ENCODE results near the gene YIF1A. TPM values are rescaled to one million over a fixed set of nuclear protein-coding genes. Genes with fewer than 3 reads are reported as not detected.

YIF1A gene
- total RNA-seq, 1 experiment from 2014 or later = 64.3 TPM

GRCh38 chr11:66248903-66249302 is 40.0 kb downstream of the YIF1A start:
- Histone ChIP-seq H3K4ac (ENCODE audit: low read depth, low read length) (no peak overlapping the region), H2BK15ac (ENCODE audit: low read depth, low read length) (no peak overlapping the region), H3K23me2 (ENCODE audit: insufficient read length, low read depth, low read length, poor library complexity, severe bottlenecking) (no peaks in the 10 kb centered on the region), H3K23ac (ENCODE audit: insufficient read length, low read depth, low read length) (no peak overlapping the region), H2BK120ac (ENCODE audit: low read depth, low read length, poor library complexity, severe bottlenecking) (no peak overlapping the region), H2AK5ac (ENCODE audit: insufficient read length, low read length) (no peak overlapping the region), H3K56ac (ENCODE audit: insufficient read length, low read depth, low read length) (no peak overlapping the region), H3K27me3 (ENCODE audit: insufficient read depth, low read length) (no peaks in the 10 kb centered on the region), H3K4me1 (ENCODE audit: insufficient read depth, low read length) (no peaks in the 10 kb centered on the region), H3K18ac (ENCODE audit: insufficient read length, low read depth, low read length) (no peak overlapping the region), H4K20me1 (ENCODE audit: control insufficient read depth, insufficient read depth, insufficient read length) (no peaks in the 10 kb centered on the region), H4K8ac (replicated peaks; ENCODE audit: insufficient read length, low read depth, low read length) (no peak overlapping the region), H2BK12ac (ENCODE audit: insufficient read length, low read depth, low read length) (no peak overlapping the region), H2AFZ (ENCODE audit: low read length) (no peak overlapping the region), H3K79me1 (ENCODE audit: insufficient read depth, low read depth, low read length, poor library complexity, severe bottlenecking) (no peaks in the 10 kb centered on the region), H3K27ac (ENCODE audit: insufficient read length, low read depth, low read length) (no peak overlapping the region), H3K14ac (ENCODE audit: insufficient read depth, low read length) (no peak overlapping the region), H2BK5ac (ENCODE audit: insufficient read length, low read length) (no peak overlapping the region), H2BK20ac (ENCODE audit: low read depth, low read length, poor library complexity, severe bottlenecking) (no peak overlapping the region), H4K91ac (ENCODE audit: insufficient read length, low read depth, low read length) (no peak overlapping the region), H3K9ac (ENCODE audit: extremely low read depth, insufficient read length, low read length) (no peak overlapping the region), H3K79me2 (ENCODE audit: insufficient read depth, low read length) (no peaks in the 10 kb centered on the region), H4K5ac (ENCODE audit: insufficient read length, low read depth, low read length) (no peak overlapping the region), H3K9me3 (ENCODE audit: control insufficient read depth, low read depth, low read length) (no peaks in the 10 kb centered on the region), H3T11ph (ENCODE audit: low read length) (no peak overlapping the region), H3K4me2 (ENCODE audit: insufficient read depth, insufficient read length, low read length) (no peak overlapping the region)
- Mint-ChIP-seq H3K27me3 (ENCODE audit: low read depth) (peaks cover 7% of the 10 kb centered on the region; the same call in 1 of the 2 replicates), H3K27ac (no peak overlapping the region), H3K4me1 (peaks cover 6 to 8% of the 10 kb centered on the region in 2 experiments), H3K9me3 (no peaks in the 10 kb centered on the region), H3K4me3 (no peak overlapping the region), H3K36me3 (ENCODE audit: insufficient read depth in 1 of 3, low read depth in 3 of 3) (no peaks in the 10 kb centered on the region)
- no CpG with 5 or more reads among the region's 6 CpGs for WGBS (ENCODE audit: extremely low coverage, insufficient read length, low lambda C conversion rate)
- DNase-seq = no peak
- TF ChIP-seq CTCF (conservative IDR thresholded peaks at IDR 0.05) = no peak

Measured in H9 (cell line).